AG09309 (cell line): Measurements from ENCODE around the gene CELSR1.
A peak's percentile ranks its signal among the peaks of the same experiment; 100 is the strongest.

Experiments
- DNase-seq: peaks from one replicate; pipeline ENCODE4 v3.0.0-alpha.2; 2010; ENCODE audit warnings: low read depth
- H3K4me3 ChIP-seq: 2 replicates; pipeline ENCODE4 v1.5.1; 2011; ENCODE audit warnings: mild to moderate bottlenecking, low read depth, low read length, moderate library complexity; ENCODE audit not compliant: control insufficient read depth
- TF ChIP-seq, protein P1 (sequence below): IDR thresholded peaks from 2 replicates; pipeline ENCODE4 v1.5.1; 2011; ENCODE audit warnings: mild to moderate bottlenecking, low read depth, low read length, inconsistent platforms; ENCODE audit not compliant: insufficient read depth, control insufficient read depth; ENCODE audit errors: missing control alignments

Gene CELSR1

DNA sequence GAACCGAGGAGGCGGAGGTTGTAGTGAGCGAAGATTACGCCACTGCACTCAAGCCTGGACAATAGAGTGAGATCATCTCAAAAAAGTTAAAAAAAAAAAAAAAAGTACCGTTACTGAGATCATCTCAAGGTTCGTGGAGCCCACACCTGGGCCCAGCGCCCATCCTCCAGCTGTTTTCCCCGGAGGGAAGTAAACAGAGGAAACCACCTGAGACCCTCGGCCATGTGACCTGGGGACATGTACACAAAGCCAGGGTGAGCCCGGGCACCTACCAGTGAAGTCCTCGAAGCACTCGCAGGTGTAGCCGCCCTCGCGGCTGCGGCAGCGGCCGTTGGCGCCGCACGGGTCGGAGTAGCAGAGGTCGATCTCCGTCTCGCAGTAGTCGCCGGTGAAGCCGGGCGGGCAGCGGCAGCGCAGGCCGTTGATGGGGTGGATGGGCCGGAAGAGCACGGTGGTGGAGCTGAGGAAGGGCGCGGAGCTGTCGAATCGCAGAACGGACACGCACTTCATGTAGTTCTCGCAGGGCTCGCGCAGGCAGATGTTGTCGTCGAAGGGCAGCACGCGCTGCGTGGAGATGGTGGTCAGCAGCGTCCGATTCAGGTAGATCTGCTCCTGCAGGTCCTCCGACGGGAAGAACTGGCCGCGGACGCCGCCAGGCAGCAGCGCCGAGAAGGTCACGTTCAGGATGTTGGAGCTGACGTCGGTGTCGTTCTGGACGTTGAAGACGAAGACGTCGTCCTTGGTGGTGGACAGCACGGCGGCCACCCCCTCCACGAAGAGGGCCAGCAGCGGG, 73.8 kb downstream of the CELSR1 start:
- TF ChIP-seq, protein P1, sequence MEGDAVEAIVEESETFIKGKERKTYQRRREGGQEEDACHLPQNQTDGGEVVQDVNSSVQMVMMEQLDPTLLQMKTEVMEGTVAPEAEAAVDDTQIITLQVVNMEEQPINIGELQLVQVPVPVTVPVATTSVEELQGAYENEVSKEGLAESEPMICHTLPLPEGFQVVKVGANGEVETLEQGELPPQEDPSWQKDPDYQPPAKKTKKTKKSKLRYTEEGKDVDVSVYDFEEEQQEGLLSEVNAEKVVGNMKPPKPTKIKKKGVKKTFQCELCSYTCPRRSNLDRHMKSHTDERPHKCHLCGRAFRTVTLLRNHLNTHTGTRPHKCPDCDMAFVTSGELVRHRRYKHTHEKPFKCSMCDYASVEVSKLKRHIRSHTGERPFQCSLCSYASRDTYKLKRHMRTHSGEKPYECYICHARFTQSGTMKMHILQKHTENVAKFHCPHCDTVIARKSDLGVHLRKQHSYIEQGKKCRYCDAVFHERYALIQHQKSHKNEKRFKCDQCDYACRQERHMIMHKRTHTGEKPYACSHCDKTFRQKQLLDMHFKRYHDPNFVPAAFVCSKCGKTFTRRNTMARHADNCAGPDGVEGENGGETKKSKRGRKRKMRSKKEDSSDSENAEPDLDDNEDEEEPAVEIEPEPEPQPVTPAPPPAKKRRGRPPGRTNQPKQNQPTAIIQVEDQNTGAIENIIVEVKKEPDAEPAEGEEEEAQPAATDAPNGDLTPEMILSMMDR: no peak
- no peak overlapping the region for H3K4me3 ChIP-seq
- no peak for DNase-seq

DNA sequence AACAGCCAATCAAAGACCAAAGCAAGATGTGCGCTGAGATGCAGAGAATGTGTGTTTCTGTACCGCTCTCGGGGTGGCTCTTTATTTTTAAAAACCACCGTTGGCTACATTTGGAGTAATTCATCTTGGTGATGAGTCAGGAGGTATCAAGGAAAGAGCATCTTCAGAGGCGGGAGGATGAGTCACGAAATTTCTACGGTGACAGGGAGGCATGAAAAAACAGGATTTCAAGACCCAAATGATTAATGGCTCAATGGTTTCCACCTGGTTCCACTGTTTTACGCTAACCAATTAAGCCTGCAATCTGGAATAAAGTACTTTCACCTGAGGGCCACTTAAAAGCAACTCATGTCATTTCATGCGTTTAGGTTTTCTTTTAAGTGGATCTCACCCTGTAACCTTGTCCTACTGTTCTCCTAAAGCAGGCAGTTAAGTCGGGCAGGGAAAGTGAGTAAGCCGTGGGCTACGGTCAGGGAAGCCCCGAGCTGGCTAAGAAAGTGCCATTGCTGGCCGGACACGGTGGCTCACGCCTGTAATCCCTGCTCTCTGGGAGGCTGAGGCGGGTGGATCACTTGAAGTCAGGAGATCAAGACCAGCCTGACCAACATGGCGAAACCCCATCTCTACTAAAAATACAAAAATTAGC, 74.6 kb downstream of the CELSR1 start:
- peak; percentile 34 for DNase-seq
- no peak overlapping the region for H3K4me3 ChIP-seq
- TF ChIP-seq, protein P1: no peak

DNA sequence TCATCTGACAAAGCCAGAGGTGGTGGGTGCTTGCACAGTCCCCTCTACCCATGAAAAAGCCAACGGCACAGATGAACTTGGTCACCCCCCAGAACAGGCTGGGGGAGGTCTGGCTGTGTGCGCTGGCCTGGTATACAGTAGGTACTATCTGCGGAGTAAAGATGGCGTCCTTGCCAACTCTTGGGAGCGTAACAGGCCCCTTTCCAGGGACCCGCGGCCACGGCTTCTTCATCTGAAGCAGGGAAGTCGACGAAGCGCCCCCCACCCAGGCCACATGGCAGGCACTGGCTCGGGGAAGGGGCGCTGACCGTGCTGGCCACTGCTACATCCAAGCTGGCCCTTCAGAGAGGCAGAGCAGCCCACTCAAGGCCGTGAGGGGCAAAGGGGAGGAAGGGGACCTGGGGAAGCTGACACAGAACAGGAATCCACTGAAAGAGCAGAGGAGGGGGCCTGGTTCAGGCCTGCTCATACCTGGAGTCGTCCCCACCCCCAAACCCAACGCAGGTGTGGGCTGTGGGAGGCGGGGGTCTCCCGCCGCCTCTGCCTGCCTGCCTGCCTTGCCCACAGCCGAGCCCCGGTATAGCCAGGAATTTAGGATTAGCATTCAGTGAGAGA, 75.7 kb downstream of the CELSR1 start:
- TF ChIP-seq, protein P1: no peak
- H3K4me3 ChIP-seq: no peak overlapping the region
- DNase-seq: no peak

DNA sequence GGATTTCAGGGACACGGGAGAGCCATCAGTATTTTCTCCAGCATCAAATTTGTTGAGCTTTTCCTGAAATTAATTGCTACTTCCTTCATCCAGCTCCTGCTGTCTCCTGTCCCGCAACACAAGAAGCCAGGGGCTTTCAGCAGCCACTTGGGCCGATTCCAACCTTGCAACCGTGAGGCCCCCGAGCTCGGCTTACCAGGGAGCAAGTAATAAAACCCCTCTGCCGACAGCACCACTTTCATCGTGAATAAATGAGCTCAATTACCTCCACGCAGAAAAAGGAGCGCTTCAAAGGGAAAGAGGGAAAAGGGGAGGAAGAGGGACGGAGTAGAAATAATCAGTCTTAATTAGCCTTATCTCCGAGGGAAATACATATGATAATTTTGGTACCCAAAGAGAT, 76.6 kb downstream of the CELSR1 start:
- no peak for DNase-seq
- no peak overlapping the region for H3K4me3 ChIP-seq
- TF ChIP-seq, protein P1: no peak

DNA sequence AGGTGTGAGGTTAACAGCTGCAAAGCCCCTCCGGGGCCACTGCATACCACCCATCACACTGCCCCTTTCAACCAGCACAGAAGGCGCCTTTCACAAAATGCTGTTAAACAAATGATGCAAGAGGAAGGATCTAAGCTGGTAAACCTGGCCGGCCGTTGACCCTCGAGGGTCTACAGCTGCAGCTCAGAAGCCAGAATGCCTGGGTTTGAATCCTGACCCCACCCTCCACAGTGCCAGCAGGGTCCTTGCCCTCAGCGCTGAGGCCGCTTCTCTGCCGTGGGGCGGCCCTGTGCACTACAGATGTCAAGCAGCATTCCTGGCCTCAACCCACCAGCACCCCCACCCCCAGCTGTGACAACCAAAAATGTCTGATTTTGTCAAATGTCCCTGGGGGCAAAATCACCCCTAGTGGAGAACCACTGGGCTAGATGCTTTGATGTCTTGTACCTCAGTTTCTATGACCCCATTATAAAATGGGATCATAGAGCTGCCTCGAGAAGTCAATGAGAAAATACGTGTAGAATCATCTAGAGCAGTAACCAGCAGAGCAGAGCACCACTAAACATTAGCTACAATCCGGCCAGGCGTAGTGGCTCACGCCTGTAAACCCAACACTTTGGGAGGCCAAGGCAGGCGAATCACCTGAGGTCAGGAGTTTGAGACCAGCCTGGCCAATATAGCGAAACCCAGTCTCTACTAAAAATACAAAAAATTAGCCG, 77.9 kb downstream of the CELSR1 start:
- TF ChIP-seq, protein P1: no peak

DNA sequence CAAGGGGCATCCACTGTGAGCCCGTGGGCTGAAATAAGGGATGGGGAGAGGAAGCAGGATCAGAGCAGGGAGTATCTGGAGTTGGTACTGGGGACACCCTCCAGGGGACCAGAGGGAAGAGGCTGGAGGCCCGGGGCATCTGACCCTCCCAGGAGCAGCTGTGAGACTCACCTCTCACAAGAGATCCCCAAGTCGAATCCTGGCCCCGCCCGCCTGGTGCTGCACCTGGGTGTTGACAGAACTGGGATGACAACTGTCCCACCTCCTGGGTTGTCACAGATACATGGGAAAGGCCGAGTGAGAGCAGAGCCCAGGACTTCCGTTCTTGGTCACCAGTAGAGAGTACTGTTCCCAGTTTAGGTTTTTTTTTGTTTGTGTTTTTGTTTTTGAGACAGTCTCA, 78.9 kb downstream of the CELSR1 start:
- TF ChIP-seq, protein P1: no peak
- DNase-seq: no peak
- H3K4me3 ChIP-seq: no peak overlapping the region

More for the DNA sequence above, 77.9 kb downstream of the CELSR1 start:
- DNase-seq: no peak
- no peak overlapping the region for H3K4me3 ChIP-seq
